Measurements from ENCODE around the gene RIMS1.

Gene RIMS1

GRCh38 chr6:71886184-71887005, at the start of gene RIMS1:
Gene RIMS1 (plus strand): TSS chr6:71886550. CDS start chr6:71887024, 474 bp downstream.
- no peak for DNase-seq (ENCODE audit: low read depth)

GRCh38 chr6:71851214-71851613, 35.1 kb upstream of the RIMS1 start:
- no peak for DNase-seq (ENCODE audit: low read depth)

GRCh38 chr6:71852948-71853347, 33.4 kb upstream of the RIMS1 start:
- DNase-seq (ENCODE audit: low read depth): peak; percentile 6

- no peak for DNase-seq (ENCODE audit: low read depth)
These were observed 30.9 kb upstream of the RIMS1 start for GRCh38 chr6:71855406-71855805.

- DNase-seq (ENCODE audit: low read depth): no peak
These were observed 7.3 kb upstream of the RIMS1 start for GRCh38 chr6:71879016-71879415.

GRCh38 chr6:71887006-71887743, 825 bp downstream of the RIMS1 start:
- no peak for DNase-seq (ENCODE audit: low read depth)

GRCh38 chr6:71887744-71888230, 1.4 kb downstream of the RIMS1 start:
- no peak for DNase-seq (ENCODE audit: low read depth)

GRCh38 chr6:71888756-71889340, 2.5 kb downstream of the RIMS1 start:
- no peak for DNase-seq (ENCODE audit: low read depth)

GRCh38 chr6:71889366-71889765, 3.0 kb downstream of the RIMS1 start:
- DNase-seq (ENCODE audit: low read depth): no peak

- no peak for DNase-seq (ENCODE audit: low read depth)
These were observed 6.3 kb downstream of the RIMS1 start for GRCh38 chr6:71892641-71893040.

- no peak for DNase-seq (ENCODE audit: low read depth)
These were observed 14.3 kb downstream of the RIMS1 start for GRCh38 chr6:71900642-71901041.

GRCh38 chr6:71902261-71902660, 15.9 kb downstream of the RIMS1 start:
- no peak for DNase-seq (ENCODE audit: low read depth)

- DNase-seq (ENCODE audit: low read depth): no peak
These were observed 20.5 kb downstream of the RIMS1 start for GRCh38 chr6:71906813-71907212.

- no peak for DNase-seq (ENCODE audit: low read depth)
These were observed 21.9 kb downstream of the RIMS1 start for GRCh38 chr6:71908162-71908765.

GRCh38 chr6:71913444-71914234, 27.3 kb downstream of the RIMS1 start:
- DNase-seq (ENCODE audit: low read depth): no peak

GRCh38 chr6:71929047-71929446, 42.7 kb downstream of the RIMS1 start:
- no peak for DNase-seq (ENCODE audit: low read depth)

- DNase-seq (ENCODE audit: low read depth): no peak
These were observed 47.5 kb downstream of the RIMS1 start for GRCh38 chr6:71933881-71934280.

GRCh38 chr6:71965404-71965803, 79.1 kb downstream of the RIMS1 start:
- DNase-seq (ENCODE audit: low read depth): no peak

GRCh38 chr6:71967436-71967835, 81.1 kb downstream of the RIMS1 start:
- peak; percentile 66 for DNase-seq (ENCODE audit: low read depth)

GRCh38 chr6:71977884-71978283, 91.5 kb downstream of the RIMS1 start:
- no peak for DNase-seq (ENCODE audit: low read depth)

GRCh38 chr6:71979911-71980310, 93.6 kb downstream of the RIMS1 start:
- DNase-seq (ENCODE audit: low read depth): peak; percentile 17

- peak; percentile 13 for DNase-seq (ENCODE audit: low read depth)
These were observed 96.0 kb downstream of the RIMS1 start for GRCh38 chr6:71982389-71982788.

All from GM04504 (cell line).